Upper lobe of left lung (tissue), 6 donors: ENCODE measurements around the gene TSPAN1. TPM values are rescaled to one million over a fixed set of nuclear protein-coding genes. Genes with fewer than 3 reads are reported as not detected.

ENCODE experiments used
- small RNA-seq, 4 donors: library from RNA; depleted of rRNA; stranded (forward); fragments of <200 nt; gene quantifications; one replicate each; pipeline ENCODE3, GENCODE V24; 2016
- total RNA-seq, 6 donors: library from RNA; depleted of rRNA in 4 of 6; stranded (reverse); fragments of >200 nt in 4 of 6; gene quantifications; one replicate each; pipeline versions ENCODE4 v1.1.0 to v1.2.1, GENCODE V29; 2016 to 2021
- donor health status: DM: no; HTN: no; CAD: no; lungs with moderate emphysema.
- donor health status: DM: no; HTN: yes; CAD: no; lungs with severe emphysema.

TSPAN1 gene
- total RNA-seq, 6 donors from 2014 or later, result 12.2 to 109 (median 31.2) TPM

Small RNA genes lying within 50 kb of the gene (small RNA-seq; reads per million reads assigned to genes)
- gene AL672043.1, result 0 reads per million in 4 donors

Other genes with a start within 250 kb of the TSPAN1 start
- 10 to 100 TPM; 11.2 to 43.7 (median 33.0) TPM for gene PIK3R3, start 42.5 kb upstream of the TSPAN1 start, total RNA-seq
- gene P3R3URF, start 1.4 kb downstream of the TSPAN1 start, total RNA-seq, result not detected
- 10 to 100 TPM; 37.7 to 66.7 (median 47.5) TPM for gene POMGNT1, start 23.3 kb downstream of the TSPAN1 start, total RNA-seq
- 1 to 10 TPM in 5 of 6 donors, under 1 TPM in 1; 0.61 to 5.2 (median 2.8) TPM for gene LURAP1, start 28.2 kb downstream of the TSPAN1 start, total RNA-seq
- 1 to 10 TPM in 3 of 6 donors, under 1 TPM in 1, not detected in 2; 0.78 to 2.4 (median 1.6) TPM for gene RAD54L, start 72.7 kb downstream of the TSPAN1 start, total RNA-seq
- gene LRRC41, start 128.5 kb downstream of the TSPAN1 start, total RNA-seq, result 10 to 100 TPM; 49.7 to 97.4 (median 52.8) TPM
- 100 to 1,000 TPM in 5 of 6 donors, 10 to 100 TPM in 1; 59.7 to 193 (median 126) TPM for gene UQCRH, start 128.6 kb downstream of the TSPAN1 start, total RNA-seq
- 10 to 100 TPM; 25.1 to 28.4 (median 26.7) TPM for gene NSUN4, start 165.7 kb downstream of the TSPAN1 start, total RNA-seq
- gene FAAH, start 219.2 kb downstream of the TSPAN1 start, total RNA-seq, result 10 to 100 TPM; 34.1 to 67.1 (median 46.8) TPM